ENCODE measurements around the gene MYRF.

MYRF gene

DNA sequence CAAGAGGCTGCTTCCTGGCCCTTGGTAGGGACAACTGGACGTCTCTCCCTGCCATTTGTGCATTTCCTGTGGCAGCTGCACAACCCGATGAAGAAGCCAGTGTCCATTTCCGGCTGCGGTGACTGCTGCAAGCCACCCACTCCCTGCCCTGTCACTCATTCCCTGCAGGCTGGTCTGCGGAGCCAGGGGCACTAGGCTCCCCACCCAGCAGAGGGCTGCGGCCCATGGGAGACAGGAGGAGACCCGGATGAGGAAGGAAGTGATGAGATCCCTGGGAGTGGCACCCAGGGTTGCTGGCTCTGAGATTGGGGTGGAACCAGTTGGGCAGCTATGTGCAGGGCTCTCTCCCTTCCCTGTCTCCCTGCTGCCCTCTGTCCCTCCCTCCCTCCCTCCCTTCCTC, 10.0 kb upstream of the MYRF start:
- DNase-seq: no peak

- no peak for DNase-seq
Measured at GRCh38 chr11:61743486-61744095, 8.8 kb upstream of the MYRF start.

DNA sequence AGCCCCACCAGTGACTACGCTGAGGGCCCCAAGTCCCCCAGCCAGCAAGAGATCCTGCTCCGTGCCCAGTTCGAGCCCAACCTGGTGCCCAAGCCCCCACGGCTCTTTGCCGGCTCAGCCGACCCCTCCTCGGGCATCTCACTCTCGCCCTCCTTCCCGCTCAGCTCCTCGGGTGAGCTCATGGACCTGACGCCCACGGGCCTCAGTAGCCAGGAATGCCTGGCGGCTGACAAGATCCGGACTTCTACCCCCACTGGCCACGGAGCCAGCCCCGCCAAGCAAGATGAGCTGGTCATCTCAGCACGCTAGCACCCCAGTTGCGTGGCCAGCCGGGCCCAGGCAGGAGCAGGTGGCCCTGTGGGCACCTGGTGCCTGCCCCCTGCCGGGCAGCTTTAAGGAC, 8.3 kb upstream of the MYRF start:
- no peak for DNase-seq

GRCh38 chr11:61744609-61745156, 7.8 kb upstream of the MYRF start:
- no peak for DNase-seq

- DNase-seq: no peak
Measured at GRCh38 chr11:61745781-61746441, 6.5 kb upstream of the MYRF start.

- no peak for DNase-seq
Measured at GRCh38 chr11:61746442-61747191, 5.8 kb upstream of the MYRF start.

DNA sequence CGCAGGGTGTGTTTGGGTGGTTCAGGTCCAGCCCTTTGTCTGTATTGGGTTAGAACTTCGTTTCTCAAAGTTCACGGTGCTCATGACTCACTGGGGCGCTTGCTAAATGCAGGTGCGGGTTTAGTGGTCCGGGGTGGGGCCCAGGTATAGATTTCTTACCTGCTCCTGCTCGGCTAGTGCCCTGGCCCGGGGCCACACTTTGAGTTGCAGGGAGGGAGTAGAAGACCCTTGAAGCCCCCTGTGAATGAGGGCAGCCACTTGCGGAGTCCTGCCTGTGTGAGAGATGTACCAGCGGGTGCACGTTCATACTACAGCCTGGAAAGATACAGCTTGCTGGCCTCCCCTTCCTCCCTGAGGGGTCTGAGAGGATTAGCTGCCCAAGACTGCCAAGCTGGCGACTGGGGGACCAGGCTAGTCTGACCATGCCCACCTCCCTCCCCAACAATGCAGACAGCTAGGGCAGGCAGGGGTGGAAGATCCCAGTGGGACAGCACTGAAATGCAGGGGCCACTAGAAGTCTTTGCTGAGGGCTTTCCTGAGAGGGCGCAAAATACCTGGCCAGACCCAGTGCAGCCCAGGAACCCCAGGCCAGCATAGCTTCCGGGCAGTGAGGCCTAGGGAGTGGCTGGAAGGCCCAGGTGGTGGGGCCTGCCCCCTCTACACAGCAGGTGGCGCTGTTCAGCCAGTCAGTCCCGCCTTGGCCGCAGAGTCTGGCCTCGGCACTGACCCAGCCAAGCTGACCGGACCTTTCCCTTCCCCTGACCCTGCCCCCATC, 5.1 kb upstream of the MYRF start:
- no peak for DNase-seq

- no peak for DNase-seq
Measured at GRCh38 chr11:61747967-61748285, 4.5 kb upstream of the MYRF start.

DNA sequence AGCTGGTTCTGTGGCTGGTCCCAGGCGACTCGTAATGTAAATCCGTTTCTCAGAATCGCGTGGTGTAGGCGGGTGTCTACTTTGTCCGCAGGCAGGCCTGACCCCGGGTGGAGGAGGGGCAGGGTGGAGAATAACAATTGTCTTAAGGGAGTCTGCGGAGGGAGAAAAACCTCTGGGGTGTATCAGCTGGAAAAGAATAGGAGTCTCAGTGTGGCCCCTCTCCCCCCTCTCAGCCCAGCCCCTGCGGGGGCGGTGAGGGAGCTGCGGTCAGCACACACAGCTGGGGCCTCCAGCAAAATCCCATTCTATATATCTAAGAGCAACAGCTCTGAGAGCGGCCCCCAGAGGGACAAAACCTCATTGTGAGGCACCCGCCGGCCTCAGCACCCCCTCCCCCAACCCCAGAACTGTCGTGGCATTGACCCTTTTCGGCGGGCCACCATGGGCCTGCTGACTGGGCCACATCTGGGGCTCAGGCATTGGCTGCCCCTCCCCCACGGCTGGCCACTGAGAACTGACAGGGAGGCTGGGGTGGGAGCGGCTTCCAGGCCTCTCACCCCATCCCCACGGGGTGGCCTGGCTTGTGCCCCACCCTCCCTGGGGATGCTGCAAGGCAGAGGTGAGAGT, 2.7 kb upstream of the MYRF start:
- no peak for DNase-seq

DNA sequence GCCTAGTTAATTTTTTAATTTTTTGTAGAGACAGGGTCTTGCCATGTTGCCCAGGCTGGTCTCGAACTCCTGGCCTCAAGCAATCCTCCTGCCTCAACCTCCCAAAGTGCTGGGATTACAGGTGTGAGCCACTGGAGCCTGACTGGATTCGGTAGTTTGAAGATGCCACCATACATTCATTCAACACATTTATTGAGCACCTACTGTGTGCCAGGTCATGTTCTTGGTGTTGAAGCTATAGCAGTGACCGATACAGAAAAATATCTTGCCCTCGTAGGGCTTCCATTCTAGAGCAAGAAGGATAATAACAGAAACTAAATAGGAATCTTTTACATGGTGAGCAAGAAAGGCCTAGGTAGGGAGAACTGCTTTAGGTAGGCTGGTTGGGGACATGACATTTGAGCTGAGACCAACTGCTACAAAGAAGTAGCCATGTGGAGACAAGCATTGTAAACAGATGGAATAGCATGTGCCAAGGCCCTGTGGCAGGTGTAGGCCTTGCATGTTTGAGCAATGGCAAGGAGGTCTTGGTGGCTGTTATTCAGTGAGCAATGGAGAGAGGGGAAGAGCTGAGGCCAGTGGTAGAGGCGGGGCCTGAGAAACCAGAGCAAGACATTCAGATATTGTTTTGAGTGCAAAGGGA, 1.7 kb upstream of the MYRF start:
- no peak for DNase-seq

DNA sequence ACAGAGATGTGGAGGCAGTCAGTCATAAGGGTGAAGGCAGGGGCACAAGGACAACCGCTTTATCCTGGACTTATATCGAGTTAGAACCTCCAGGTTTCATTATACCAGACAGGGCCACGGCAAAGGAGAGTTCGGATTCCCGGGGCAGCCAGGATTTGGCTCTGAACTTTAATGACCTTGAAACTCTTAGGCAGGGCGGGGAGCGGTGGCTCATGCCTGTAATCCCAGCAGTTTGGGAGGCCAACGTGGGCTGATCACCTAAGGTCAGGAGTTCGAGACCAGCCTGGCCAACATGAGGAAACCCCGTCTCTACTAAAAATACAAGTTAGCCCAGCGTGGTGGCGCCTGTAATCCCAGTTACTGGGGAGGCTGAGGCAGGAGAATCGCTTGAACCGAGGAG, 1.1 kb upstream of the MYRF start:
- no peak for DNase-seq

DNA sequence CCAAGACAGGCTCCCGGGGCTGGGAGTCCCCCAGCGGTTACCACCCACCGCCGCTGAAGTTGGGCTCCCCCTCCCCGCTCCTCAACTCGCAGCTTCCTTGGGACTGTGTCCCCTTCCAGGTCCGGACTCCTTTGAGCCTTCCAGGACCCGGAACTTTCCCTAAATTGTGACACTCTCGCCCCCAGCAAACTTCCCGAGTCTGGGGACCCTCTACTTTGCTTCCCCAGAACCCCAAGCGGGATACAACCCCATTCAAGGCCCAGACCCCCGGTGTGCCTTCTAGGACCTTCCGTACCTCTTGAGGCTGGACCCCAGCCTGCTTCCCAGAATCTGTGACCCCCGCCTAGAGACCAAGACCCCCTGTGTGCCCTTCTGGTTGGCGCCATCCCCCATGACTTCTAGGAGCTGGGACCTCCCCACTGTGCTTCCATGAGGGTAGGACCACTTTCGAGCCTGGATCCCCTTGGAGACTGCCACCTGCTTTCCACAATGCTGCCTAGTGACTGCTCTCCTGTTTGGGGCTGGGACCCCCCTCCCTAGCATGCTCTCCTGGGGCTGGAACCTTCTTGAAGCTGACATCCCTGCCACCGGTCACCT, 587 bp downstream of the MYRF start:
- no peak for DNase-seq

DNA sequence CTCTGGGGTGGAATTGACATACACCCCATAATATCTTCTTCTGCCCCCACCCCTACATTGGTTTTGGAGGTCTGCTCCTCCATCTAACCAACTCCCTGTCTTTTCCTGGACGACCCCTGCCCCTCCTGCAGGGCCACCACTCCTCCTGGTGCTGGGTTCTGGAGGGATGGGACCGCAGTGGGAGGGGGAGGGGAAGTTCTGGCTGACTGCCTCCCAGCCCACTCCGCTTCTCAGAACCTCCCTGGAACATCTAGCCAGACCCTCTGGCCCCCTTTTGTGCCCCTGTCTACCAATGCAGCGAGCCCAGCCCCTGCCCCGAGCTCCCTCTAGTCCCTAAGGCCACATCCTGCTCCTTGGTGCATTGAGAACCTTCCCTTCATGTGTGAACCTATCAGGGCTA, 1.2 kb downstream of the MYRF start:
- no peak for DNase-seq

- DNase-seq: no peak
Measured at GRCh38 chr11:61754534-61755482, 2.4 kb downstream of the MYRF start.

- DNase-seq: no peak
Measured at GRCh38 chr11:61756147-61756451, 3.7 kb downstream of the MYRF start.

GRCh38 chr11:61756452-61757212, 4.2 kb downstream of the MYRF start:
- no peak for DNase-seq

DNA sequence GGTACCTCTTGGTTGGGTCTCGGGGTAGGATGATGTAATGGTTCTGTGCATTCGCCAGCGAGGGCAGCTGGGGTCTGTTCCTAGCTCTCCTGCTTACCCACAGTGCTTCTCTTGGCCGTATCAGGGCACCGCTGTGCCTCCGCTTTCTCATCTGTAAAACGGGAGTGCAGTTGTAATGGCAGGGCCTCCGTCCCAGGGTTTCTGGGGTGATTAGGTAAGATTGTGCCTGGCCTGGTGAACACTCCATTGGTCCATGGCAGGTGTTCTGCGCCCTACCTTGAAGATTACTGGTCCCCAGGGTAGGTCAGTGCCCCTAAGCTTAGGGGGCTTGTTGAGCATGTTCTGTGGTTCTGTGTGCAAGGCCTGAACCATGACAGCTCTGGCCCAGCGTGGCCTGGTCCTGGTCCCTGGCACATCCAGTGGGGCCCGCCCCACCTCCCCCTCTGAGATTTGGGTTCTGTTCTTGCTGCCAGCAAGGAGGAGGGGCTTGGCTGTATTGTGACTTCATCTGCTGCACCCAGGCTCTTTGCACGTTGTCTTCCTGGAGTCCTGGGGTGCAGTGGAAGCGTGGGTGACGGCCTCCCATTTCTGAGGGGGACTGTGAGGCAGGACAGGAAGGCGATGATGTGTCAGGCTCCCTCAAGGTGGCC, 4.9 kb downstream of the MYRF start:
- DNase-seq: no peak

- DNase-seq: no peak
Measured at GRCh38 chr11:61760946-61761345, 8.5 kb downstream of the MYRF start.

- DNase-seq: no peak
Measured at GRCh38 chr11:61761440-61762222, 9.2 kb downstream of the MYRF start.
